ENCODE measurements around the gene ETV3L.
"Not testable (repeated sequence)": the region's sequence is repeated elsewhere in the genome, so short reads cannot be mapped to it uniquely, and the experiment has no call there.

ETV3L gene

DNA sequence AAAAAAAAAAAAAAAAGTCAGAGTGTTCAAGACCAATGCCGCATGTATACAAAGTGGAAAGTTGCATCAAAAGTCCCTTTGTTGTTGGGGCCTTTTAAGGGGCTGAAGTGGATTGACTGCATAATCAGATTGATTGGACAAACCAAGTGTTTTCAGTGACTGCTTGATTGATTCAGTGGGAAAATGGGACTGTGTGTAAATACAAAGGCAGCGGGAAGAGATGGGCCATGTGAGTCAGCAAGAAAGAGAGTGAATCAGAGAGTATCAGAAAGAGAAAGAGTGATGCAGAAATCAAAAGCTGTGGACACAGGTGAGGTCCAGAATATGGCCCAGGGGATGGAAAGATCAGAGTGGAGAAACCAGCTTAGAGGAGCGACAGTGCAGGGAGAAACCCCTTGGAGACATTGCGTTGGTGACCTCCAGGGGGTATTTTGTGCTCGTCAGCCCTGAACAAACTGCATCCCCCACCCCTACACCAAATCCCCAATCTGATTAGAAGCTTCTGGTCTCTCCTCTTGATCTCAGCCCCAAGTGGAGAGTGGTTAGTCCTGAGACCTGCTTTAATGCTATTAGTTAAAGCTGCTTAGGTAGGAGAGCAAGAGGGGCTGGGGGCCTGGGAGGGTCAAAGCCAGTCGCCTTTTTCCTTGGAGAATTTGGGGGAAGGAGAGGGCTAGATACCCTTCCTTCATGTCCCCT, 5.1 kb upstream of the ETV3L start:
- no peak for DNase-seq
- intact Hi-C loops (cut with DNase I; ENCODE audit: low total_unique reads): no loop called here
- H3K27me3 ChIP-seq: peaks cover 0 to 48% of the 10 kb centered on the region in 2 donors
- H3K4me1 ChIP-seq: no peaks in the 10 kb centered on the region
- H3K4me3 ChIP-seq: no peak overlapping the region
- H3K36me3 ChIP-seq: no peaks in the 10 kb centered on the region
- no peak overlapping the region for H3K27ac ChIP-seq
- no peaks in the 10 kb centered on the region for H3K9me3 ChIP-seq
- no peak for TF ChIP-seq CTCF (IDR thresholded peaks at IDR 0.05)

GRCh38 chr1:157103268-157103667, 3.7 kb upstream of the ETV3L start:
- Histone ChIP-seq H3K4me1 (no peaks in the 10 kb centered on the region), H3K27me3 (peaks cover 0 to 33% of the 10 kb centered on the region in 2 donors), H3K36me3 (no peaks in the 10 kb centered on the region), H3K9me3 (no peaks in the 10 kb centered on the region), H3K27ac (no peak overlapping the region), H3K4me3 (no peak overlapping the region)
- intact Hi-C loops (cut with DNase I; ENCODE audit: low total_unique reads): no loop called here
- TF ChIP-seq CTCF (IDR thresholded peaks at IDR 0.05): no peak
- no peak for DNase-seq

DNA sequence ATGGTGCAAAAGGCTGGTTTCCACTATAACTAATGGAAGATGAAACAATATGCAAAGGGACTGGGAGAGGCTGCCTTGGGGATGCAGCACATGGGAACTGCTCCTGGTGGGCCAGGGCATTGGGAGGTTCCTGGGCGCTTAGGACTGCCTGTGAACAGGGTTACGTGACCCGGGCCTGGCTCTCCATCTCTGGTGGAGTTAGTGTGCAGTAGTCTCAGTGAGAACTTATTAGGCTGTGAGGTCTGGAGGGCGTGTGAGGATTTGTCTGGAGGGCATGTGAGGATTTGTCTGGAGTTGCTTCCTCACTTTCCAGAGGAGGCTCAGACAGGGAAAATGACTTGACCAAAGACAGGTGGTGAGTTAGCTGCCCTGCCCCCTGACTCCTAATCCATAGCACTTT, 1.5 kb upstream of the ETV3L start:
- H3K27ac ChIP-seq: no peak overlapping the region
- H3K36me3 ChIP-seq: no peaks in the 10 kb centered on the region
- TF ChIP-seq CTCF (IDR thresholded peaks at IDR 0.05): no peak
- no peaks in the 10 kb centered on the region for H3K4me1 ChIP-seq
- no peaks in the 10 kb centered on the region for H3K9me3 ChIP-seq
- H3K27me3 ChIP-seq: peaks cover 0 to 15% of the 10 kb centered on the region in 2 donors
- intact Hi-C loops (cut with DNase I; ENCODE audit: low total_unique reads): no loop called here
- DNase-seq: peak in 1 of 2 donors; percentile 5
- no peak overlapping the region for H3K4me3 ChIP-seq

GRCh38 chr1:157098987-157099632, 498 bp downstream of the ETV3L start:
- H3K27ac ChIP-seq; H3K4me1 ChIP-seq; H3K27me3 ChIP-seq; H3K9me3 ChIP-seq; intact Hi-C loops (cut with DNase I; ENCODE audit: low total_unique reads); H3K36me3 ChIP-seq; H3K4me3 ChIP-seq: not testable (repeated sequence)
- peak in 1 of 2 donors; percentile 46 for DNase-seq

- Histone ChIP-seq H3K4me1 (no peaks in the 10 kb centered on the region), H3K27me3 (peaks cover 0 to 9% of the 10 kb centered on the region in 2 donors), H3K27ac (no peak overlapping the region), H3K9me3 (no peaks in the 10 kb centered on the region), H3K4me3 (no peak overlapping the region), H3K36me3 (no peaks in the 10 kb centered on the region)
- DNase-seq: peak in 1 of 2 donors; percentile 23
- intact Hi-C loops (cut with DNase I; ENCODE audit: low total_unique reads): no loop called here
- no peak for TF ChIP-seq CTCF (IDR thresholded peaks at IDR 0.05)
Measured at GRCh38 chr1:157098519-157098918, 1.1 kb downstream of the ETV3L start.

GRCh38 chr1:157097692-157098091, 1.9 kb downstream of the ETV3L start:
- H3K27me3 ChIP-seq: peaks cover 0 to 5% of the 10 kb centered on the region in 2 donors
- no peak overlapping the region for H3K4me3 ChIP-seq
- peak in 1 of 2 donors; percentile 48 for DNase-seq
- no peaks in the 10 kb centered on the region for H3K9me3 ChIP-seq
- intact Hi-C loops (cut with DNase I; ENCODE audit: low total_unique reads): no loop called here
- no peaks in the 10 kb centered on the region for H3K36me3 ChIP-seq
- H3K4me1 ChIP-seq: peaks cover 0 to 5% (median 1%) of the 10 kb centered on the region in 4 donors
- no peak overlapping the region for H3K27ac ChIP-seq
- TF ChIP-seq CTCF (IDR thresholded peaks at IDR 0.05): no peak
